ENCODE results near the gene RUNX1. TPM values are rescaled to one million over a fixed set of nuclear protein-coding genes. Genes with fewer than 3 reads are reported as not detected.

RUNX1 gene
- total RNA-seq, 2 experiments from 2014 or later = 49.5 to 58.8 TPM

DNA sequence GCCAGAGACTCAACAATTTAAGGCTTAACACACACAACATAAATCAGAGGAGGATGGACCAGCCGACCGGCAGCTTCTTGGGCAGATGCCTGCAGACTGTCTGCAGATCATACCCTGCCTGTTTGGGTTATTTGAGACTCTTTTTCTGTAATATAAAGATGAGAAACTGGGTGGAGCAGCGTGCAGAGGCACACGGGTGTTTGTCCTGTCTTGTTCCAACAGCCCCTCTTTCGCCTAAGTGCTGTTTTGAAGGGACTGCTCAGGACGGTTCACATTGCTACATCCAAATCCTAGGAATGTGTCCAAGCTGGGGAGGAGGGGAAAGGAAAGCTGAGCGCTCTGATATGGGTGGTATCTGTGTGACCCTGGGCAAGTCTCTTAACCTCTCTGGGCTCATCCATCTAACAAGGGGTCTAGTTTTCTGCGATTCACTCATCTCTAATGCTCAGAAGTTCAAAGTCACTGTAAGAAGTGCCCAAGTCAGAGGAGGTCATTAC is 230.4 kb downstream of the RUNX1 start:
- Mint-ChIP-seq H3K4me1 (peaks cover 27% of the 10 kb centered on the region), H3K36me3 (ENCODE audit: low read depth) (peaks cover 60% of the 10 kb centered on the region), H3K4me3 (no peak overlapping the region), H3K27ac (peak overlapping the region; percentile 57), H3K9me3 (ENCODE audit: low read depth) (no peaks in the 10 kb centered on the region), H3K27me3 (no peaks in the 10 kb centered on the region)
- intact Hi-C loops (cut with DNase I, micrococcal nuclease) = no loop called here
- CTCF ChIA-PET = interaction anchor here (1.2 kb wide), 1 partner anchor 9 kb away, joined by 5 read pairs; no protein-coding TSS in a partner anchor
- DNase-seq (no peak), ATAC-seq (no peak)
- POLR2A ChIA-PET = no interaction called here

DNA sequence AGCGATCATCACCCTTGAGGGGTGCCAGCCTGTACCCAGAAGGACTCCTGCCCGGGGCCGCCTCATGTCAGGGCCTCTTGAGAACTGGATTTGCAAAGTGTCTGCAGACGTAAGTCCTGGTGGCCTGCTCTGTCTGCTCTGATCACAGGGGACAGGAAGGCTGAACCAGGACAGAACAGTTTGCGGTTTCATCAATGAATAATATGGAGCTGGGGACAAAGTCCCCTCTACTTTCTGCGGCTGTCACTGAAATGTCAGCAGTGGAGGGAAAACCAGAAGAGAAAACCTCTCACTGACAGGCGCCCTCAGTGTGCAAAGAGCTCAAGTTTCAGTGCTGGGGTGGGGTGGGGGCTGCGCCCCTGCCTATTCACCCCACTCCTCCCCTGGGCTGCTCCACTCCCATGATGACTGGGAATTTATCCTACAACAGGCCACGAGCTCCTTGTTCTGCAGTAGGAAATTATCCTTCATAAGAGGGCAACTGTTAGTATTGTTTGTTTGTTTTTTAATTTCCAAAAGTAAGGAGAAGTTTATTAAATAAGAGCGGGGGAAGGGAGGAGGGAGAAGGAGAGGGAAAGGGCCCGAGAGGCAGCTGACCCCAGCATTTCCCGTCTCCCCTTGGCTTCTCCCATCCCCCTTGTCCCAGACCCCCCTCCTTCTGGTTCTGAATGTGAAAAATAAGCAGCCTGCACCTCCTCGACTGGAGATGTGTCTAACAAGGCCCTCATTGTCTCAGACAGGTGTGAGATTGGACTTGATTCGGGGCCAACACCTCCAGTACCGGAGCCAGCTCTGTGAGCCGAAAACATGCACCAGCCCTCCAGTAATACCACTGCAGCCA is 231.1 kb downstream of the RUNX1 start:
- peaks cover 58% of the 10 kb centered on the region for H3K36me3 Mint-ChIP-seq (ENCODE audit: low read depth)
- POLR2A ChIA-PET = interaction anchor here (0.7 kb wide), 1 partner anchor 8 kb away, joined by 3 read pairs; no protein-coding TSS in a partner anchor

DNA sequence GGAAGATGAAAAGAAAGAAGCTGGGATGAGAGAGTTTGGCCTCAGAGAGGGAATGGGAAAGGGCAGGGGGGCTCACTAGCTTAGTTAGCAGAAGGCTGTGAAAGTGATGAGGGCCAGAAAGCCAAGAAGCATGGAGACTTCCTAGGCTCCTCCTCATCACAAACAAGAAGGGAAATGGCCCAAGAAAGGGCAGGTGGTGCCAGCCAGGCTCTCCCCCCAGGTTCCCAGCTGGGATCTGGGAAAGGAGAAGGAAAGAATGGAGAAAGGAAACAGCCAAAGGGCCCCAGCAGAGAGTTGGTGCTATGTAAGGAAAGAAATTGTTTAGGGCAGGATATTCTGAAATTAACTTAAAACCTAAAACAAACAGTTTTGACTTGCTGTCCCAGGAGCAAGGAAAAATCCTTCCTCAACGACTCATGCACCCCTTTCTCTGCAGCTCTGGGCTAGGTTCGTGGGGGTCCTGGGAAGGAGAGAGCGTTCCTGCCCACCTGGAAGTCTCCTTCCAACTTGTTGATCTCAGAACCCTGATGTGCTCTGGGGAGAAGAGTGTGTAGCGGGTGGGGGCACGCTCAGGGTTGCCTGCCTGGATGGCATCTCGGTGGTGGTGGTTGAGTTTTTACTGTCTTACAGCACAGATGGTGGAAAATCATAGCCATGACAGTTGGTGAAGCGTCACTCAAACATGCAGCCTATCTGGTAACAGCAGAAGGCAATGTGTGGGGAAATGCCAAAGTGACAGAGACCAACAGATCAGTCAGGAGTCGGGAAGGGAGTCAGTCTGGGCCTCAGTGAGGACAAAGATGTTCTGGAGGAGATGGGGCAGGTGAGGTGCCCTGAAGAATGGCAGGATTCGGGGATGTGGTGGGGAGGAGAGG is 233.0 kb downstream of the RUNX1 start:
- Mint-ChIP-seq H3K4me3 (no peak overlapping the region), H3K9me3 (ENCODE audit: low read depth) (no peaks in the 10 kb centered on the region), H3K27ac (peak overlapping the region; percentile 34), H3K27me3 (no peaks in the 10 kb centered on the region), H3K4me1 (peaks cover 52% of the 10 kb centered on the region), H3K36me3 (ENCODE audit: low read depth) (peaks cover 63% of the 10 kb centered on the region)
- CTCF ChIA-PET = interaction anchor here (0.6 to 0.7 kb wide), 3 partner anchors 189 to 1023 kb away, joined by 3 read pairs; no protein-coding TSS in a partner anchor
- POLR2A ChIA-PET = no interaction called here
- intact Hi-C loops (cut with DNase I, micrococcal nuclease) = no loop called here
- no peak for ATAC-seq
- no peak for DNase-seq

More for the DNA sequence above, 231.1 kb downstream of the RUNX1 start:
- Mint-ChIP-seq H3K27me3 (no peaks in the 10 kb centered on the region), H3K4me3 (no peak overlapping the region), H3K27ac (peak overlapping the region; percentile 57), H3K9me3 (ENCODE audit: low read depth) (no peaks in the 10 kb centered on the region), H3K4me1 (peaks cover 34% of the 10 kb centered on the region)
- CTCF ChIA-PET = interaction anchor here (0.7 kb wide), 1 partner anchor 777 kb away, joined by 5 read pairs; no protein-coding TSS in a partner anchor
- intact Hi-C loops (cut with DNase I, micrococcal nuclease) = no loop called here
- DNase-seq (no peak), ATAC-seq (no peak)

DNA sequence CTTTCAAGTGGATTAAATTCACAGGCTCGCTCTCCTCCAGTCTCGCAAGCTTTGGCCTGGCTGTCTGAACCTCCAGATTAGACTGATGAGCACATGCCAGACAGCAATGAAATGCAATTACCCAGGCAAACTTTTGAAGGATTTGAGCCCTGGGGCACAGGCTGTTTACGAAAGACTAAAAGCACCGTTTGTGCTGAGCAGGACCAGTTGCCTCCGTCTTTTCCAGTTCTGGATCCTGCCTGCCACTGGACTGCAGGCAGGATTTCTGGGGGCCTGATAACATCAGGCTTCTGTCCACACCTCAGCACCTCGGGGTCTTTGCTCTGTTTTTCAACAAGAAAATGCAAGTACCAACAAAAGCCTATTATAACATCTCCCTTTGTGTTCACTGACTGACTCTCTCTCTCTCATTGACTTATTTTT is 234.6 kb downstream of the RUNX1 start:
- Mint-ChIP-seq H3K9me3 (ENCODE audit: low read depth) (no peaks in the 10 kb centered on the region), H3K4me1 (peaks cover 66% of the 10 kb centered on the region), H3K4me3 (no peak overlapping the region), H3K27me3 (no peaks in the 10 kb centered on the region), H3K27ac (no peak overlapping the region), H3K36me3 (ENCODE audit: low read depth) (peaks cover 68% of the 10 kb centered on the region)
- ChIA-PET CTCF (interaction anchor here (0.6 to 1.0 kb wide), 2 partner anchors 34 to 53 kb away, joined by 3 read pairs; no protein-coding TSS in a partner anchor), POLR2A (no interaction called here)
- DNase-seq (no peak), ATAC-seq (no peak)
- intact Hi-C loops (cut with DNase I, micrococcal nuclease) = no loop called here

DNA sequence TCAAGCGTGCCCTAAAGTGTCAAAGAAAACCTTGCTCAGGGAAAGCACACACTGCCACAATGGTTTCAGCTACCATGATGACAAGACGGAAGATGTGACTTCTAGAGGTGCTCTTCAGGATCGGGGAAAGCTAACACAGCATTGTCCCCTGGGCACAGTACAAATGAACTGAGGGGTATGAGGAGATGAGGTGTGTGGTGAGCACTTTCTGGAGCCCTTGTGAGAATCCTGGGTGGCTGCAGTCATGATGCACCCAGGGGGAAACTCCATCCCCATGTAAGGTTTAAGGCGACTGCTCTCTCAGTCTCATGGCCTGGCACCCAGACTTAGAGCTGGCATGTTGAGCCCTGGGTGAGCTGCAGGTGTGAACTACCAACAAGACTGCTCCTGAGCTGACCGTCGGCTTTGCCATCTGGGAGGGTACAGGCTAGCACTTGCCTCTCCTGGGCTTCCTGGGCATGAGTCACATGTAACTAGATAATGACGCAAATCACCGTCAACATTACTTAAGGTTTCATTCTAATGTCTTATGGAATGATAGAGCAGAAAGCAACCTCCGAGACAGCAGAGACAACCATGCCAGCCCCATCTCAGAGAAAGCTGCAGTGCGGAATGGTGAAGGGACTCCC is 235.7 kb downstream of the RUNX1 start:
- CTCF ChIA-PET = interaction anchor here (0.7 to 1.2 kb wide), 3 partner anchors 9 to 35 kb away, joined by 3 to 4 read pairs (median 3); no protein-coding TSS in a partner anchor
- H3K27me3 Mint-ChIP-seq = no peaks in the 10 kb centered on the region
- no peaks in the 10 kb centered on the region for H3K9me3 Mint-ChIP-seq (ENCODE audit: low read depth)
- H3K4me1 Mint-ChIP-seq = peaks cover 75% of the 10 kb centered on the region
- ATAC-seq (peak; percentile 4), DNase-seq (no peak)
- no peak overlapping the region for H3K27ac Mint-ChIP-seq
- POLR2A ChIA-PET = interaction anchor here (0.6 kb wide), 1 partner anchor 575 kb away, joined by 4 read pairs; no protein-coding TSS in a partner anchor
- no peak overlapping the region for H3K4me3 Mint-ChIP-seq
- H3K36me3 Mint-ChIP-seq (ENCODE audit: low read depth) = peaks cover 69% of the 10 kb centered on the region
- intact Hi-C loops (cut with DNase I, micrococcal nuclease) = no loop called here

DNA sequence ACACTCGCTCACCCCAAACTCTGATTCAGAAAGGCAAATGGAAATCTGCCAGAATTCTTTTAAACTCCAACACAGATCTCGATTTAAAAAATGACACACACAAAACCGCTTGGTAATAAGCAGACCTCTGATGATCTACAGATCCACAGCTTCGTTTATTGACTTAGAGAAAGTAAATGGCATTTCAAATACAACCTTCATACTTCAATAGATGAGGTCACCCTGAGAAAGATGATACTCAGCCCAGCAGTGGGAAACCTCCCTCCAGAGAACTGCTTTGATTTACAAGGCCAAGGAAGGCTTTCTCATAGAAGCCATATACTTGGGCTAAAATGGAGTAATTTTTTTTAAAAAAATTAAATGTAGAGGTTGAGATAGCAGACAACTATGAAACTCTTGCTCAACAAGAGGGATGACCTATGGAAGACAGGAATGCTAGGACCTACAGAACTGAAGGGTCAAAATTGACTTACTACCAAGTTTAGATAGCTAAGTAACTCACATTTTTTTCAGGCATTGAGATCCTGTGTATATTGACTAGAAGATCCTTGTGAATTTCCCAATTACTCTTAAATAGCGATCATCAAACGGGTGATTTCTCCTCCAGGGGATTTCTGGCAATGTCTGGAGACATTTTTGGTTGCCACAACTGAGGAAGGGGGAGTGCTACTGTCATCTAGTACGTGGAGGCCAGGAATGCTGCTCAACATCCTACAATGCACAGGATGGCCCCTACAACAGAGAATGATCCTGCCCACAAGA is 236.4 kb downstream of the RUNX1 start:
- Mint-ChIP-seq H3K36me3 (ENCODE audit: low read depth) (peaks cover 63% of the 10 kb centered on the region), H3K4me1 (peaks cover 82% of the 10 kb centered on the region), H3K4me3 (no peak overlapping the region), H3K9me3 (ENCODE audit: low read depth) (no peaks in the 10 kb centered on the region), H3K27ac (peak overlapping the region; percentile 10), H3K27me3 (no peaks in the 10 kb centered on the region)
- no peak for ATAC-seq
- CTCF ChIA-PET = interaction anchor here (0.7 to 1.2 kb wide), 2 partner anchors 9 to 10 kb away, joined by 3 to 4 read pairs; no protein-coding TSS in a partner anchor
- intact Hi-C loops (cut with DNase I, micrococcal nuclease) = no loop called here
- DNase-seq = no peak
- POLR2A ChIA-PET = interaction anchor here (0.6 to 1.0 kb wide), 3 partner anchors 53 to 576 kb away, joined by 3 to 6 read pairs (median 4); no protein-coding TSS in a partner anchor

DNA sequence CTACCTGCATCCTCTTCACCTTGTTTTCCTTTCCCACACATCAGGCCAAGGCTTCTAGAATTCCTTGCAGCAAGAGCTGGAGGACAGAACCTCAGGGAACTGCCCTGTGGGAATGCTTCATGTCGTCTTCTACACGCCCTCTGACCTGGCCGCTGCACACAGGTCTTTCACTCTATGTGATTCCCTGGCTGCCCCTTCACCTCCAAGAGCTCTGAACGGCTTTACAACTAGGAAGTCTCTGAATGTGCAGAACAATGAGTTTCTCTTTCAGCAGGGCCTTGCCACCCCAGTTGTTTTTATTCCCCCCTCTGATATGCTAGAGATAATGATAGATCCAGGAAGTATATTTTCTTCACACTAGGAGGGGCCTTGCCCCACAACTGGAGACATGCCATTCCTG is 237.7 kb downstream of the RUNX1 start:
- H3K4me3 Mint-ChIP-seq = no peak overlapping the region
- H3K36me3 Mint-ChIP-seq (ENCODE audit: low read depth) = peaks cover 63% of the 10 kb centered on the region
- no peak overlapping the region for H3K27ac Mint-ChIP-seq

DNA sequence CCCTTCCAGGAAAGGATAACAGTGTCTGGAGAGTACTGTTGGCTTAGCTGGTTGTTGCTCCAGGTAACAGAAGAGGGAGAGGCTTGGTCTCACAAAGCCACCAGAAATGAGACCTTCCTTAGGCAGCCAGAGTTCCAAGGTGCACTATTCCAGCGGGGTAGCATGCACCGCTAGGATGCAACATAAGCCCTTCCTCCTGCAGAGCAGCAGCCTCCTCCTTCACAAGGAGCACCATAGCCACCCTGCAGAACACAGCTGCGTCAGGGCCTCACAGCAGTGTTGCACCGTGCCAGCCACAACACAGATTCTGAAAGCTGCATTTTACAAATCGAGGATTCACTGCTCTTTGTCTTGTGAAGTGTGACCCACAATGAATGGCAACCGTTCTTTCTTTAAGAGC is 238.3 kb downstream of the RUNX1 start:
- ATAC-seq (no peak), DNase-seq (no peak)
- Mint-ChIP-seq H3K4me1 (peaks cover 91% of the 10 kb centered on the region), H3K27ac (no peak overlapping the region), H3K9me3 (ENCODE audit: low read depth) (peaks cover 5% of the 10 kb centered on the region), H3K27me3 (no peaks in the 10 kb centered on the region), H3K36me3 (ENCODE audit: low read depth) (peaks cover 63% of the 10 kb centered on the region), H3K4me3 (no peak overlapping the region)
- CTCF ChIA-PET = interaction anchor here (0.7 to 1.6 kb wide), 3 partner anchors 8 to 590 kb away, joined by 3 to 5 read pairs (median 3); no protein-coding TSS in a partner anchor
- intact Hi-C loops (cut with DNase I, micrococcal nuclease) = no loop called here
- POLR2A ChIA-PET = no interaction called here

More for the DNA sequence above, 237.7 kb downstream of the RUNX1 start:
- DNase-seq (no peak), ATAC-seq (no peak)
- no peaks in the 10 kb centered on the region for H3K27me3 Mint-ChIP-seq
- POLR2A ChIA-PET = no interaction called here
- peaks cover 3% of the 10 kb centered on the region for H3K9me3 Mint-ChIP-seq (ENCODE audit: low read depth)
- H3K4me1 Mint-ChIP-seq = peaks cover 92% of the 10 kb centered on the region
- intact Hi-C loops (cut with DNase I, micrococcal nuclease) = no loop called here
- CTCF ChIA-PET = interaction anchor here (0.8 to 1.0 kb wide), 3 partner anchors 22 to 590 kb away, joined by 3 to 4 read pairs (median 3); no protein-coding TSS in a partner anchor

DNA sequence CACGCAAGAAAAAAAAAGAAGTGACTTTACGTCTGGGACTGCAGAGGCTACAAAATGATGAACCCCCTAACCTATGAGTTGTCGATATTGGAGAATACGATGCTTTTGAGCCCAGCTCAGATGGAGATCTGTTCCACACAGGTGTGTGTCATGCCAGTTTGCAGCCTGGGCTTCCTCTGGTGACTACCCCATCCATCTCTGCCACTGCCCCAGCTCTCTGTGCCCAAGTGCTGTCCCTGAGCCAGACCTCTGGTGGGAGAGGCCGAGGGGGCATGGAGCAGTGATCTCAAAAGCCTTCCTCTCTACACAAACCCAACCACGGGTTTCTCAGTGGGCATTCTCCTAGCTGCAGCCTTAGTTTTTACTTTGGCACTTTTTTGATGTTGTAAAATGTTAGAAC is 239.3 kb downstream of the RUNX1 start:
- peak overlapping the region; percentile 2 for H3K27ac Mint-ChIP-seq
- H3K4me1 Mint-ChIP-seq = peaks cover 91% of the 10 kb centered on the region
- no peak overlapping the region for H3K4me3 Mint-ChIP-seq
- POLR2A ChIA-PET = no interaction called here
- CTCF ChIA-PET = interaction anchor here (0.5 to 1.6 kb wide), 3 partner anchors 9 to 277 kb away, joined by 3 to 5 read pairs (median 4); no protein-coding TSS in a partner anchor
- ATAC-seq (no peak), DNase-seq (no peak)
- intact Hi-C loops (cut with DNase I, micrococcal nuclease) = loop anchor here (5.0 to 10.0 kb wide), 4 partner anchors 72 to 532 kb away; no protein-coding TSS in a partner anchor
- H3K36me3 Mint-ChIP-seq (ENCODE audit: low read depth) = peaks cover 65% of the 10 kb centered on the region
- H3K27me3 Mint-ChIP-seq = no peaks in the 10 kb centered on the region
- peaks cover 5% of the 10 kb centered on the region for H3K9me3 Mint-ChIP-seq (ENCODE audit: low read depth)

All from activated CD4-positive, alpha-beta T cell treated with anti-CD3 and anti-CD28 coated beads for 36 hours (primary cell).